GM21526 (cell line): Measurements from ENCODE around the gene OR51F2.
"Not testable (repeated sequence)": the region's sequence is repeated elsewhere in the genome, so short reads cannot be mapped to it uniquely, and the experiment has no call there.

Experiments
- ATAC-seq: cut with Tn5 transposase; IDR thresholded peaks from one replicate; pipeline ENCODE4 v1.9.1; 2021; ENCODE audit warnings: moderate library complexity; ENCODE audit not compliant: unreplicated experiment, low FRiP score

The OR51F2 gene

GRCh38 chr11:4821021-4821420 is at the start of gene OR51F2:
TSS of gene OR51F2 (plus strand) at chr11:4821321. CDS start at chr11:4821422, 101 bp downstream.
- ATAC-seq: no peak

- ATAC-seq: no peak
Observed at GRCh38 chr11:4782454-4782853, 38.7 kb upstream of the OR51F2 start.

- ATAC-seq: no peak
Observed at GRCh38 chr11:4797206-4797605, 23.9 kb upstream of the OR51F2 start.

- ATAC-seq: no peak
Observed at GRCh38 chr11:4798427-4799183, 22.5 kb upstream of the OR51F2 start.

- not testable (repeated sequence) for ATAC-seq
Observed at GRCh38 chr11:4801316-4801715, 19.8 kb upstream of the OR51F2 start.

GRCh38 chr11:4804280-4804679 is 16.8 kb upstream of the OR51F2 start, which contains the start of gene OR52R1:
TSS of gene OR52R1 (minus strand) at chr11:4804380. CDS start at chr11:4804380, 0 bp downstream.
- ATAC-seq: no peak

GRCh38 chr11:4808476-4808875 is 12.6 kb upstream of the OR51F2 start:
- no peak for ATAC-seq

- ATAC-seq: no peak
Observed at GRCh38 chr11:4809246-4809645, 11.9 kb upstream of the OR51F2 start.

- no peak for ATAC-seq
Observed at GRCh38 chr11:4825132-4825531, 4.0 kb downstream of the OR51F2 start.

GRCh38 chr11:4826425-4826824 is 5.3 kb downstream of the OR51F2 start:
- ATAC-seq: no peak

- ATAC-seq: no peak
Observed at GRCh38 chr11:4830346-4830745, 9.2 kb downstream of the OR51F2 start.

- no peak for ATAC-seq
Observed at GRCh38 chr11:4830909-4831308, 9.8 kb downstream of the OR51F2 start.

GRCh38 chr11:4839851-4840549 is 18.9 kb downstream of the OR51F2 start:
- no peak for ATAC-seq

- no peak for ATAC-seq
Observed at GRCh38 chr11:4848908-4849532, 27.9 kb downstream of the OR51F2 start, which contains the start of gene OR51S1. TSS of gene OR51S1 (minus strand) at chr11:4849208. CDS start at chr11:4849208, 0 bp downstream.

GRCh38 chr11:4851033-4851432 is 29.9 kb downstream of the OR51F2 start:
- ATAC-seq: no peak

- not testable (repeated sequence) for ATAC-seq
Observed at GRCh38 chr11:4854286-4854685, 33.2 kb downstream of the OR51F2 start.

GRCh38 chr11:4862447-4863236 is 41.5 kb downstream of the OR51F2 start:
- ATAC-seq: no peak

- no peak for ATAC-seq
Observed at GRCh38 chr11:4863876-4864275, 42.8 kb downstream of the OR51F2 start.

GRCh38 chr11:4865855-4866254 is 44.7 kb downstream of the OR51F2 start:
- ATAC-seq: no peak
